ENCODE data around the gene TNFSF12. TPM values are rescaled to one million over a fixed set of nuclear protein-coding genes. Genes with fewer than 3 reads are reported as not detected.

The TNFSF12 gene
- total RNA-seq, 2 donors from 2014 or later, result 39.6 to 50.2 TPM

DNA sequence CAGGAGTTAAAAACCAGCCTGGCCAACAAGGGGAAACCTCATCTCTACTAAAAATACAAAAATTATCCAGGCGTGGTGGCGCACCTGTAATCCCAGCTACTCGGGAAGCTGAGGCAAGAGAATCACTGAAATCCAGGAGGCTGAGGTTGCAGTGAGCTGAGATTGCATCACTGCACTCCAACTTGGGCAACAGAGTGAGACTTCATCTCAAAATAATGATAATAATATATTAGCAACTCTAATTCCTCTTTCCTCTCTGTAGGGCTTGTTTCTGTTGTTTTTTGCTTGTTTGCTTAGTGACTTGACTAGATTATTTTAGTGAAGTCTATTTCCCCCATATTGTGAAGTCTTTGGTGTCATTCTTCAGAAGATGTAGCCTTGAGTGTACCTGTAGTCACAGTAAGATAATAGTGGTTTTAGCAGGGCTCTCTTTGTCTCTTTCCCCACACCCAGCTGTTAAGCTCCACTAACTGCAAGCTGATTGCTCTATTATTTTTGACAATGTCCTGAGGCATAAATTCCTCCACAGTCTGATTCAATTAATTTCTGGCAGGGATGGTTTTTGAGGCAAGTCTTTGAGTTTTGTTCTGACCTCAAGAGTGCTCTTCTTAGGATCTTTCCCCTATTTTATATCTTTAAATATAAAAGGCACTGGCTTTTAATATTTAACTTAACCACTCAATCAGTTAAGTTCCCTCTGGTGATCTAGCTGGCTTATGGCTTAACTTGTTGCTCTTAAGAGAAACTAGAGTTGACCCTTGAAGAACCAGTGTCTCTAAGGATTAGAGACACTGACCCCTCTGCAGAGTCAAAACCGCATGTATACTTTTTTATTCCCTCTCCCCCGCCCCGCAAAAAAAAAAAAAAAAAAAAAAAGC lies 18.6 kb upstream of the TNFSF12 start:
- Histone ChIP-seq H3K27me3 (no peaks in the 10 kb centered on the region), H3K36me3 (no peaks in the 10 kb centered on the region), H3K4me1 (no peaks in the 10 kb centered on the region), H3K27ac (no peak overlapping the region), H3K4me3 (no peak overlapping the region), H3K9me3 (peaks cover 0 to 19% of the 10 kb centered on the region in 2 donors)
- TF ChIP-seq, protein P1, sequence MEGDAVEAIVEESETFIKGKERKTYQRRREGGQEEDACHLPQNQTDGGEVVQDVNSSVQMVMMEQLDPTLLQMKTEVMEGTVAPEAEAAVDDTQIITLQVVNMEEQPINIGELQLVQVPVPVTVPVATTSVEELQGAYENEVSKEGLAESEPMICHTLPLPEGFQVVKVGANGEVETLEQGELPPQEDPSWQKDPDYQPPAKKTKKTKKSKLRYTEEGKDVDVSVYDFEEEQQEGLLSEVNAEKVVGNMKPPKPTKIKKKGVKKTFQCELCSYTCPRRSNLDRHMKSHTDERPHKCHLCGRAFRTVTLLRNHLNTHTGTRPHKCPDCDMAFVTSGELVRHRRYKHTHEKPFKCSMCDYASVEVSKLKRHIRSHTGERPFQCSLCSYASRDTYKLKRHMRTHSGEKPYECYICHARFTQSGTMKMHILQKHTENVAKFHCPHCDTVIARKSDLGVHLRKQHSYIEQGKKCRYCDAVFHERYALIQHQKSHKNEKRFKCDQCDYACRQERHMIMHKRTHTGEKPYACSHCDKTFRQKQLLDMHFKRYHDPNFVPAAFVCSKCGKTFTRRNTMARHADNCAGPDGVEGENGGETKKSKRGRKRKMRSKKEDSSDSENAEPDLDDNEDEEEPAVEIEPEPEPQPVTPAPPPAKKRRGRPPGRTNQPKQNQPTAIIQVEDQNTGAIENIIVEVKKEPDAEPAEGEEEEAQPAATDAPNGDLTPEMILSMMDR (IDR thresholded peaks at IDR 0.05), result no peak
- no peak for DNase-seq (ENCODE audit: low spot score)

DNA sequence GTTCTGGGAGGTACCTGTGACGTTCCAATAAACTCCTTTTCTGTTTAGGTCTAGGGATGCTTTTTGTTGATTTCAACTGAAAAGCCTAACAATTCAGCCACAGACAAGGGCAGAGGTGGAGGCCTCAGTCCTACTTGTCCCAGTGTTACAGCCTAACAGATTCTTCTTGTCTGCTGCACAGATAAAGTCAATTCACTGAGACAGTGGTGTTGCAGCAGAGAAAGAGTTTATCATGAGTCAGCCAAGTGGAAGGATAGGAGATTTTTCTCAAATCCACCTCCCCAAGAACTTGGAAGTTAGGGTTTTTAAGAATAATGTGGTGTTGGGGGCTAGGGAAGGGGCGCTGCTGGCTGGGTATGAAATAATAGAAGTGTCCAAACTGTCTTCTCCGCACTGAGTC lies 10.8 kb upstream of the TNFSF12 start:
- no peak for DNase-seq (ENCODE audit: low spot score)
- no peaks in the 10 kb centered on the region for H3K9me3 ChIP-seq
- H3K27me3 ChIP-seq, result no peaks in the 10 kb centered on the region
- H3K4me3 ChIP-seq, result no peak overlapping the region
- H3K4me1 ChIP-seq, result no peaks in the 10 kb centered on the region
- H3K27ac ChIP-seq, result no peak overlapping the region
- H3K36me3 ChIP-seq, result no peaks in the 10 kb centered on the region
- TF ChIP-seq, protein P1 (IDR thresholded peaks at IDR 0.05), result no peak

DNA sequence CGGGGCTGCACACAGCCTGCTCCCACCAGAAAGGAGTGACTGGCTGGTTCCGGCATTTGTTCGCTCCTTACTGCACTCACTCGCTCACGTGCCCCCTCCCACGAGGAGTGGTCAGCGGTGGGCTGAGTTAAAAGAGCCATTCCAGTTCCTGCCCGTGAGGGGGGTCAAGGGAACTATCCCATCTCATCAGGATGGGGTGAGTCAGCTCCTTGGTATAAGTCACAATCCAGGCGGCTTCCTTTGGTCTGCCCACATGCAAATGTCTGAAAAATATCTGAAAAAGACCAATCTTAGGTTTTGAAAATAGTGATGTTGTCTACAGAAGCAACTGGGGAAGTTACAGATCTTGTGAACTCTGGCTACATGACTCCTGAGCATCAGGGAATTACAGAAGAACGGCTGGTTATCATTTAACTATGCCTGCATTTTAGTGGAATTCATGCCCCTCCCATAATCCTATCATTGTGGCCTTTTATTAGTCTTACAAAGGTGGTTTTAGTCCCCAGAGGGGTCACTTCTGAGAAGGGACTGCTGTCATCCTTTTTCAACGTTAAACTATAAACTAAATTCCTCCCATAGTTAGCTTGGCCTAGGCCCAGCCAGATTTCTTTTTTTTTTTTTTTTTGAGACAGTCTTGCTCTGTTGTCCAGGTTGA lies 9.8 kb upstream of the TNFSF12 start:
- Histone ChIP-seq H3K9me3 (no peaks in the 10 kb centered on the region), H3K27me3 (no peaks in the 10 kb centered on the region), H3K36me3 (no peaks in the 10 kb centered on the region), H3K4me3 (no peak overlapping the region), H3K4me1 (no peaks in the 10 kb centered on the region), H3K27ac (no peak overlapping the region)
- no peak for DNase-seq (ENCODE audit: low spot score)
- TF ChIP-seq, protein P1 (IDR thresholded peaks at IDR 0.05), result no peak

DNA sequence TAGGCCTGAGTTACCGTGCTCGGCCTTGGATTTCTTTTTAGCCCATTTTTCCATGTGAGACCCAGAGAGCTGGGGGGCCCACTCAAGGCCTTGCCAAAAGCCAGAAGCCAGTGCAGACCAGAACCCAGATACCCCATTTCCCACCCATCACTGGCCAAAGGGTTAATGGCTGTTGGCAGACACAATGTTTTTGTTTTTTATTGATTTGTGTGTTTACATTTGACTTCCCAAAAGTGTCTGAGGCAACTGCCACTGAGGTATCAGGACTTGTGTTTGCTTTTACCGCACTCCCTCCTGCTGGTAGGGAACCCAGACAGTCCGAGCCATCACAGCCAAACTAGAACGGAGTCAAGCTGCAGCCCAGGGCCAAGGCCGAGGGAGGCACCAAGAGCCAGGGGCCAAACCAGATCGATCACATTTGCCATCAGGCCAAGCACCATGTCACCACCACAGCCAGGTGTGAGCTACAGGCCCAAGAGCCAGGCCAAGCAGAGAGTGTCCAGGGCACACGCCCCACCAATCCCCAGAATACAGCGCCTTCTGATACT lies 7.7 kb upstream of the TNFSF12 start:
- Histone ChIP-seq H3K9me3 (no peaks in the 10 kb centered on the region), H3K36me3 (no peaks in the 10 kb centered on the region), H3K4me3 (no peak overlapping the region), H3K27me3 (no peaks in the 10 kb centered on the region), H3K27ac (no peak overlapping the region), H3K4me1 (no peaks in the 10 kb centered on the region)
- TF ChIP-seq, protein P1 (IDR thresholded peaks at IDR 0.05), result no peak
- DNase-seq (ENCODE audit: low spot score), result no peak

DNA sequence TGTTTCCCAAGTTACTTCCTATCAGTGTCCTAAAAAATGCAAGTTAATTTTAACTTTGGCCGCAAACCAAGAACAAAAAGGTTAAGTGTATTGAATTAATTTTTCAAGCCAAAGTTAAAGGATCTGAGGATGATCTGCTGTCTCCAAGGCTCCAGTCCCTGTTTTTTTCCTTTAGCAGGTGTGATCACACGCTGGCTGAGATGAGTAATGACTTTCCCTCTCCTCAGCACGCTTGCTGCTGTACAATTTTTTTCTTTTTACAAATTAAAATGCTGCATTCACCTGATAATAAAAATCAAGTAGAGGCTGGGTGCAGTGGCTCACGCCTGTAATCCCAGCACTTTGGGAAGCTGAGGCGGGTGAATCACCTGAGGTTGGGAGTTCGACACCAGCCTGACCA lies 3.9 kb upstream of the TNFSF12 start:
- Histone ChIP-seq H3K4me1 (peaks cover 0 to 14% of the 10 kb centered on the region in 2 donors), H3K27me3 (no peaks in the 10 kb centered on the region), H3K4me3 (no peak overlapping the region), H3K36me3 (no peaks in the 10 kb centered on the region), H3K9me3 (no peaks in the 10 kb centered on the region), H3K27ac (no peak overlapping the region)
- no peak for DNase-seq (ENCODE audit: low spot score)
- TF ChIP-seq, protein P1 (IDR thresholded peaks at IDR 0.05), result no peak
